GM12878 (cell line): ENCODE results near the gene PLA2G6. TPM values are rescaled to one million over a fixed set of nuclear protein-coding genes. Genes with fewer than 3 reads are reported as not detected.

ENCODE experiments used
- ATAC-seq: fragments of 200-7000 bp; cut with Tn5 transposase; 3 replicates; pipeline ENCODE4 v1.9.1; 2020; ENCODE audit warnings: mild to moderate bottlenecking, moderate library complexity
- BruUV-seq: library from RNA; stranded (reverse); fragments of 400-500 nt; replicated peaks from 2 replicates; lab custom pipeline; 2021; lab: Mats Ljungman, UMichigan
- CTCF ChIA-PET: fragments of 300-600 bp; sonication (Branson Sonifier 250); formaldehyde crosslinking; extraction: SDS; loops from one replicate; lab custom pipeline; 2021; ENCODE audit warnings: inconsistent platforms; lab: Yijun Ruan, JAX
- POLR2A ChIA-PET: fragments of 350-600 bp; formaldehyde crosslinking; extraction: SDS; loops from one replicate; lab custom pipeline; 2021; ENCODE audit warnings: inconsistent platforms; lab: Charles Lee
- RAD21 ChIA-PET: fragments of 300-600 bp; sonication (Branson Sonifier 250); formaldehyde crosslinking; loops from one replicate; lab custom pipeline; 2023; ENCODE audit warnings: antibody characterized with exemption; ENCODE audit not compliant: unreplicated experiment; lab: Charles Lee
- SMC1A ChIA-PET: fragments of 300-600 bp; sonication (Branson Sonifier 250); formaldehyde crosslinking; loops from one replicate; lab custom pipeline; 2023; ENCODE audit not compliant: unreplicated experiment, uncharacterized antibody; lab: Charles Lee
- DNase-seq: peaks from one replicate; pipeline ENCODE4 v3.0.0-alpha.2; 2011; ENCODE audit warnings: low read depth, low spot score
- FAIRE-seq: peaks from 3 replicates; lab custom pipeline; 2011; peaks lifted over from hg19 to GRCh38; lab: Jason Lieb, UNC
- H2AFZ ChIP-seq: 2 replicates; pipeline ENCODE4 v1.6.0; 2011; ENCODE audit warnings: low read depth, low read length, control low read depth; ENCODE audit not compliant: control insufficient read depth
- H3K27ac ChIP-seq: 2 replicates; pipeline ENCODE4 v1.5.1; 2011; ENCODE audit warnings: control low read depth; ENCODE audit not compliant: control insufficient read depth, insufficient read depth
- H3K27me3 ChIP-seq, 2 experiments: replicated peaks in 1 of 2; 2 replicates each; pipeline versions ENCODE4 v1.6.0 to v1.6.1; 2011; ENCODE audit warnings: low read length in 1 of 2; ENCODE audit not compliant: control insufficient read depth in 2 of 2, insufficient read depth in 2 of 2
- H3K36me3 ChIP-seq, 2 experiments: 2 replicates each; pipeline ENCODE4 v1.5.1; 2011; ENCODE audit warnings: low read length in 1 of 2; ENCODE audit not compliant: control insufficient read depth in 2 of 2, insufficient read depth in 2 of 2
- H3K4me1 ChIP-seq: 2 replicates; pipeline ENCODE4 v1.6.1; 2011; ENCODE audit warnings: mild to moderate bottlenecking, low read length, moderate library complexity, mixed read lengths; ENCODE audit not compliant: control insufficient read depth, insufficient read depth
- H3K4me2 ChIP-seq: 2 replicates; pipeline ENCODE4 v1.6.0; 2011; ENCODE audit warnings: control low read depth; ENCODE audit not compliant: control insufficient read depth, insufficient read depth
- H3K4me3 ChIP-seq: fragments of 200-600 bp; sonication (generic); 2 replicates; pipeline ENCODE4 v1.5.1; 2016
- H3K79me2 ChIP-seq: 2 replicates; pipeline ENCODE4 v1.6.0; 2011; ENCODE audit warnings: low read length; ENCODE audit not compliant: control insufficient read depth, insufficient read depth
- H3K9ac ChIP-seq: 2 replicates; pipeline ENCODE4 v1.8.0; 2011; ENCODE audit warnings: low read length, control low read depth, mixed read lengths; ENCODE audit not compliant: control insufficient read depth, insufficient read depth
- H3K9me3 ChIP-seq: replicated peaks from 3 replicates; pipeline ENCODE4 v1.5.1; 2011; ENCODE audit warnings: mild to moderate bottlenecking, low read length; ENCODE audit not compliant: control insufficient read depth, insufficient read depth
- H4K20me1 ChIP-seq: 2 replicates; pipeline ENCODE4 v1.6.0; 2011; ENCODE audit not compliant: control insufficient read depth, insufficient read depth
- ASH2L ChIP-seq: fragments of 300-600, 200-600 bp; sonication (generic); IDR thresholded peaks from 2 replicates; pipeline ENCODE4 v1.6.1; 2017; ENCODE audit warnings: low read depth, mild to moderate bottlenecking, borderline replicate concordance
- GABPA ChIP-seq: IDR thresholded peaks from 2 replicates; pipeline ENCODE4 v1.6.1; 2014; ENCODE audit warnings: antibody characterized with exemption, low read depth, mild to moderate bottlenecking, inconsistent platforms
- KLF5 ChIP-seq: fragments of 450-650 bp; IDR thresholded peaks from 2 replicates; pipeline ENCODE4 v1.6.1; 2014; ENCODE audit warnings: mild to moderate bottlenecking; ENCODE audit not compliant: partially characterized antibody
- NBN ChIP-seq: fragments of 450-650 bp; IDR thresholded peaks from 2 replicates; pipeline ENCODE4 v1.6.1; 2016
- NFXL1 ChIP-seq: fragments of 450-650 bp; IDR thresholded peaks from 2 replicates; pipeline ENCODE4 v1.6.1; 2017; ENCODE audit warnings: antibody characterized with exemption, mild to moderate bottlenecking, borderline replicate concordance
- RCOR1 ChIP-seq: conservative IDR thresholded peaks from 2 replicates; pipeline ENCODE4 v1.6.1; 2012; ENCODE audit warnings: low read depth, low read length, improper control_type of control experiment
- SUZ12 ChIP-seq: fragments of 200-600 bp; sonication (generic); IDR thresholded peaks from one replicate; pipeline ENCODE4 v1.6.1; 2018; ENCODE audit warnings: antibody characterized with exemption, mild to moderate bottlenecking; ENCODE audit not compliant: unreplicated experiment
- TBL1XR1 ChIP-seq: IDR thresholded peaks from 2 replicates; pipeline ENCODE4 v1.6.1; 2012; ENCODE audit warnings: low read depth, low read length, improper control_type of control experiment
- YY1 ChIP-seq: IDR thresholded peaks from 2 replicates; pipeline ENCODE4 v1.6.1; 2011; ENCODE audit warnings: low read depth, mild to moderate bottlenecking, low read length
- ZBTB11 ChIP-seq: fragments of 450-650 bp; formaldehyde crosslinking; IDR thresholded peaks from 2 replicates; pipeline ENCODE4 v1.5.0; 2022; ENCODE audit warnings: mild to moderate bottlenecking, missing genetic modification characterization
- WGBS: methylation state at CpG from one replicate; pipeline ENCODE4 v1.1.6; 2016; ENCODE audit warnings: low lambda C conversion rate; ENCODE audit not compliant: insufficient replicate concordance, insufficient coverage; ENCODE audit errors: missing lambda C conversion rate; 5-methylcytosine and 5-hydroxymethylcytosine counted together
- in situ Hi-C: fragments of 300-500 bp; cut with MboI; formaldehyde crosslinking; loops from 9 replicates; pipeline ENCODE4 v1.14.3; 2018; ENCODE audit warnings: mixed read lengths
- intact Hi-C: fragments of 100-400 bp; cut with micrococcal nuclease; formaldehyde crosslinking; loops from one replicate; pipeline ENCODE4 v1.14.2; 2022; ENCODE audit not compliant: unreplicated experiment
- polyA plus RNA-seq, 11 experiments: library from polyadenylated mRNA; depleted of rRNA in 4 of 11; unstranded in 6 of 11; stranded (reverse) in 5 of 11; fragments of >200 nt; fragmentation: Nextera tagmentation in 4 of 11; fragmentation: Illumina TruSeq in 1 of 11; extraction: Ambion mirVana in 4 of 11; extraction: Trizol in 1 of 11; gene quantifications; 1 replicate in 1 of 11; 2 replicates in 10 of 11; pipeline versions ENCODE4 v1.2.1 to v1.2.3, GENCODE V29; 2011 to 2016; ENCODE audit warnings: inconsistent platforms in 2 of 11, missing spikeins in 2 of 11, low read depth in 1 of 11
- total RNA-seq, 4 experiments: library from RNA; depleted of rRNA in 3 of 4; stranded (reverse); fragments of >200 nt in 3 of 4; fragmentation: Illumina TruSeq in 1 of 4; extraction: Trizol in 1 of 4; gene quantifications; 2 replicates each; pipeline versions ENCODE4 v1.2.1 to v1.2.3, GENCODE V29; 2013 to 2021

PLA2G6 gene
- total and polyA plus RNA-seq, 10 of the 15 experiments (the other 5 are each of a cell fraction or from before 2014, with no cell fraction given): 0.15 to 42.2 (median 15.8) TPM

DNA sequence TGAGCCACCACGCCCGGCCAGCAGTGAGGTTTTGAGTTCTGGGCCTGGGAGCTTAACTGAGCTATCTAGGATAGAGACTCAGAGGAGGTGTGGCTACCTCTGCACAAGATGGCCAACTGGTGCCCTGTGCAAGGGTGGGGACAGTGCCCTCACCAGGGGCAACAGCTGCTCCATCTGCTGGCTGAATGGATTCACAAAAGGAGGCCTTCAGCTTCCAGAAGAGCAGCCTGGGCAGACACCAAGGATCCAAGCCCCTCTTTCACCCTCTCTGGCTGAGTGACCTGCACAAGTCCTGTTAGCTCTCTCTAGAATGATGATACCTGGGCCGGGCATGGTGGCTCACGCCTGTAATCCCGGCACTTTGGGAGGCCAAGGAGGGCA, 37.6 kb downstream of the PLA2G6 start:
- in situ Hi-C loops (no loop called here), intact Hi-C loops (no loop called here)
- H4K20me1 ChIP-seq: no peaks in the 10 kb centered on the region
- no peak for DNase-seq
- H3K4me3 ChIP-seq: no peak overlapping the region
- BruUV-seq: no TSS peak
- ChIA-PET RAD21 (no interaction called here), SMC1A (no interaction called here), CTCF (no interaction called here), POLR2A (interaction anchor here (0.6 kb wide), 1 partner anchor 1309 kb away, joined by 7 read pairs; no protein-coding TSS in a partner anchor)
- no peak overlapping the region for H3K4me2 ChIP-seq
- no peak overlapping the region for H2AFZ ChIP-seq
- no peaks in the 10 kb centered on the region; the same call in 1 of the 2 replicates for H3K4me1 ChIP-seq
- WGBS: 99% methylated on average over 5 of the region's 5 CpGs
- no peaks in the 10 kb centered on the region for H3K79me2 ChIP-seq
- H3K9me3 ChIP-seq: no peaks in the 10 kb centered on the region
- H3K27me3 ChIP-seq: no peaks in the 10 kb centered on the region
- H3K36me3 ChIP-seq: peaks cover 0 to 1% of the 10 kb centered on the region in 2 experiments; a peak in 1 of 4 replicates
- 0 out of 3 replicates have a peak, but pooled peaks have one; percentile 20 for ATAC-seq
- no peak overlapping the region for H3K27ac ChIP-seq
- FAIRE-seq: no peak
- TF ChIP-seq GABPA (no peak), SUZ12 (no peak), ASH2L (no peak), NBN (no peak), TBL1XR1 (no peak), RCOR1 (no peak), KLF5 (no peak), ZBTB11 (CRISPR knock-in tag) (no peak), NFXL1 (no peak), YY1 (no peak)
- H3K9ac ChIP-seq: no peak overlapping the region
